ENCODE measurements around the gene MBD4.
"Not testable (repeated sequence)": the region's sequence is repeated elsewhere in the genome, so short reads cannot be mapped to it uniquely, and the experiment has no call there.

Gene MBD4

GRCh38 chr3:129403450-129403849 is 36.3 kb downstream of the MBD4 start:
- no peak for DNase-seq

- no peak for DNase-seq
These were observed 37.1 kb downstream of the MBD4 start for GRCh38 chr3:129402616-129403015.

GRCh38 chr3:129402210-129402609 is 37.5 kb downstream of the MBD4 start:
- DNase-seq, result no peak

GRCh38 chr3:129399895-129400357 is 39.8 kb downstream of the MBD4 start:
- no peak for DNase-seq

GRCh38 chr3:129399145-129399894 is 40.4 kb downstream of the MBD4 start:
- DNase-seq, result peak; percentile 97

- no peak for DNase-seq
These were observed 41.0 kb downstream of the MBD4 start for GRCh38 chr3:129398803-129399144.

- not testable (repeated sequence) for DNase-seq
These were observed 45.8 kb downstream of the MBD4 start for GRCh38 chr3:129393760-129394564.

GRCh38 chr3:129393271-129393670 is 46.5 kb downstream of the MBD4 start:
- DNase-seq, result no peak

- not testable (repeated sequence) for DNase-seq
These were observed 47.5 kb downstream of the MBD4 start for GRCh38 chr3:129392106-129392887.

- DNase-seq, result not testable (repeated sequence)
These were observed 48.2 kb downstream of the MBD4 start for GRCh38 chr3:129391583-129391982.

GRCh38 chr3:129389572-129389937 is 50.2 kb downstream of the MBD4 start:
- DNase-seq, result no peak

- not testable (repeated sequence) for DNase-seq
These were observed 50.8 kb downstream of the MBD4 start for GRCh38 chr3:129388791-129389571.

- no peak for DNase-seq
These were observed 52.3 kb downstream of the MBD4 start for GRCh38 chr3:129387487-129387886.

GRCh38 chr3:129386984-129387383 is 52.8 kb downstream of the MBD4 start:
- no peak for DNase-seq

GRCh38 chr3:129385507-129385906 is 54.2 kb downstream of the MBD4 start:
- not testable (repeated sequence) for DNase-seq

- DNase-seq, result no peak
These were observed 55.0 kb downstream of the MBD4 start for GRCh38 chr3:129384594-129385323.

GRCh38 chr3:129384103-129384502 is 55.6 kb downstream of the MBD4 start:
- DNase-seq, result not testable (repeated sequence)

- peak; percentile 64 for DNase-seq
These were observed 56.4 kb downstream of the MBD4 start for GRCh38 chr3:129383292-129383860.

- DNase-seq, result no peak
These were observed 57.4 kb downstream of the MBD4 start for GRCh38 chr3:129382366-129382765.

Data from NCI-H1694 treated with DMSO at 0.1 percent for 48 hours (cell line).